Measurements from ENCODE around the gene RPS6KA3. TPM values are rescaled to one million over a fixed set of nuclear protein-coding genes. Genes with fewer than 3 reads are reported as not detected.

RPS6KA3 gene
- total and polyA plus RNA-seq, 9 of the 15 experiments (the other 6 are each of a cell fraction or from before 2014, with no cell fraction given): 10.9 to 61.9 (median 37.4) TPM

DNA sequence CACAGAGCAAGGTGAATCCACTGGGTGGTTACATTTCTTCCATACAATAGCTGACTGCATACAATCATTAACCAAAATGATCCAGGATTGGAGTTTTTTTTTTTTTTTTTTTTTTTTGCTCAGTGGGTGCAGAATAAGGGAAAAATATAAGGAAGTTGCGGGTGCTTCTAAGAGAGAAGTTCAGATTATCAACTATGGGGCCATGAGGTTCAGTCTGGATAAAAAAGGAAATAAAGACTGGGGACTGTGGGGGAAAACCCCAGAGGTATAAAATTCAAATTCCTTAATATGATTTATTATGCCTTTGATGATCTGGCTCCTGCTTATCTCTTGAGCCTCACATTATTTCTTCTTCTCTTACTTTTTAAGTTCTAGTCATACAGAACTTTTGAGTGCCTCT is 119.1 kb downstream of the RPS6KA3 start (continued):
- TF ChIP-seq, protein P1, sequence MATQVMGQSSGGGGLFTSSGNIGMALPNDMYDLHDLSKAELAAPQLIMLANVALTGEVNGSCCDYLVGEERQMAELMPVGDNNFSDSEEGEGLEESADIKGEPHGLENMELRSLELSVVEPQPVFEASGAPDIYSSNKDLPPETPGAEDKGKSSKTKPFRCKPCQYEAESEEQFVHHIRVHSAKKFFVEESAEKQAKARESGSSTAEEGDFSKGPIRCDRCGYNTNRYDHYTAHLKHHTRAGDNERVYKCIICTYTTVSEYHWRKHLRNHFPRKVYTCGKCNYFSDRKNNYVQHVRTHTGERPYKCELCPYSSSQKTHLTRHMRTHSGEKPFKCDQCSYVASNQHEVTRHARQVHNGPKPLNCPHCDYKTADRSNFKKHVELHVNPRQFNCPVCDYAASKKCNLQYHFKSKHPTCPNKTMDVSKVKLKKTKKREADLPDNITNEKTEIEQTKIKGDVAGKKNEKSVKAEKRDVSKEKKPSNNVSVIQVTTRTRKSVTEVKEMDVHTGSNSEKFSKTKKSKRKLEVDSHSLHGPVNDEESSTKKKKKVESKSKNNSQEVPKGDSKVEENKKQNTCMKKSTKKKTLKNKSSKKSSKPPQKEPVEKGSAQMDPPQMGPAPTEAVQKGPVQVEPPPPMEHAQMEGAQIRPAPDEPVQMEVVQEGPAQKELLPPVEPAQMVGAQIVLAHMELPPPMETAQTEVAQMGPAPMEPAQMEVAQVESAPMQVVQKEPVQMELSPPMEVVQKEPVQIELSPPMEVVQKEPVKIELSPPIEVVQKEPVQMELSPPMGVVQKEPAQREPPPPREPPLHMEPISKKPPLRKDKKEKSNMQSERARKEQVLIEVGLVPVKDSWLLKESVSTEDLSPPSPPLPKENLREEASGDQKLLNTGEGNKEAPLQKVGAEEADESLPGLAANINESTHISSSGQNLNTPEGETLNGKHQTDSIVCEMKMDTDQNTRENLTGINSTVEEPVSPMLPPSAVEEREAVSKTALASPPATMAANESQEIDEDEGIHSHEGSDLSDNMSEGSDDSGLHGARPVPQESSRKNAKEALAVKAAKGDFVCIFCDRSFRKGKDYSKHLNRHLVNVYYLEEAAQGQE (IDR thresholded peaks at IDR 0.05; ENCODE audit: borderline replicate concordance): no peak
- TF ChIP-seq, protein P1 (CRISPR knock-in tag; IDR thresholded peaks at IDR 0.05; ENCODE audit: low read depth): no peak
- TF ChIP-seq CREB5 (CRISPR knock-in tag; IDR thresholded peaks at IDR 0.05): no peak
- TF ChIP-seq GABPB1 (CRISPR knock-in tag; IDR thresholded peaks at IDR 0.05): no peak
- no peak for TF ChIP-seq SMC3 (conservative IDR thresholded peaks at IDR 0.05; ENCODE audit: insufficient read depth, low read depth, low read length)
- TF ChIP-seq BRF1 (IDR thresholded peaks at IDR 0.05; ENCODE audit: borderline replicate concordance, extremely low read depth, insufficient read length): no peak
